ENCODE measurements around the gene CYTH1.

DNA sequence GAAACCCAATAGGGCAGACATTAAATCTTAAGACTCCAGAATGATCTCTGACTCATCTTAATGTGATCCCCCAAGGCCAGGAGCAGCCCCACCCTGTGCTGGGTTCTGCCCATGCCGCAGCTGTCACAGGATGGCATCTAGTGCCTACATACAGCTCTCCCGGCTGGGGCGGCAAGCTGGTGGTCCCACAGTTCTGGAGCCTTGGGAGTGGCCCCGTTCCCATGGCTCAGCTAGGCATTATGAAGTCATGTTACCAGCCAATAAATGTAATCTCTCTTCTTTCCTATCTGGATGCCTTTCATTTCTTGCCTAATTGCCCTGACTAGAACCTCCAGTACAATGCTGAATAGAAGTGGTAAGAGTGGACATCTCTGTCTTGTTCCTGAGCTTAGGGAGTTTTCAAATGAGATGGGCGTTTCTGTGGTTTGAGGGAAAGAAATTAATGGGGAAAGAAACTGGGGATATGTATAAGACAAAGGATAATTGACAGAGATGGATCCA, 109.2 kb downstream of the CYTH1 start:
- TF ChIP-seq POLR2A (IDR thresholded peaks at IDR 0.05) (no peak), CTCF (IDR thresholded peaks at IDR 0.05) (no peak)
